Ovary (tissue), 3 donors: Measurements from ENCODE around the gene COX6B2.

Experiments used
- CTCF ChIP-seq, 3 donors: fragments of 450-650 bp in 2 of 3; fragments of 200-600 bp in 1 of 3; IDR thresholded peaks; one replicate each; pipeline versions ENCODE4 v1.5.1 to v1.8.0; 2016 to 2022; ENCODE audit warnings: antibody characterized with exemption in 3 of 3, mild to moderate bottlenecking in 1 of 3
- POLR2A ChIP-seq: fragments of 450-650 bp; IDR thresholded peaks from one replicate; pipeline ENCODE4 v1.6.1; 2017; ENCODE audit warnings: antibody characterized with exemption, mild to moderate bottlenecking, moderate library complexity
- donor health status: DM: no; HTN: no; CAD: no.

- no peak for TF ChIP-seq POLR2A
- TF ChIP-seq CTCF (IDR thresholded peaks at IDR 0.05): no peak
These were observed 1.1 kb downstream of the COX6B2 start for GRCh38 chr19:55353356-55353802.
